Measurements from ENCODE around the gene TCIRG1. TPM values are rescaled to one million over a fixed set of nuclear protein-coding genes. Genes with fewer than 3 reads are reported as not detected.

The TCIRG1 gene
- total and polyA plus RNA-seq, 2 of the 13 experiments (the other 11 are each of a cell fraction or from before 2014, with no cell fraction given): 48.0 to 69.6 TPM

DNA sequence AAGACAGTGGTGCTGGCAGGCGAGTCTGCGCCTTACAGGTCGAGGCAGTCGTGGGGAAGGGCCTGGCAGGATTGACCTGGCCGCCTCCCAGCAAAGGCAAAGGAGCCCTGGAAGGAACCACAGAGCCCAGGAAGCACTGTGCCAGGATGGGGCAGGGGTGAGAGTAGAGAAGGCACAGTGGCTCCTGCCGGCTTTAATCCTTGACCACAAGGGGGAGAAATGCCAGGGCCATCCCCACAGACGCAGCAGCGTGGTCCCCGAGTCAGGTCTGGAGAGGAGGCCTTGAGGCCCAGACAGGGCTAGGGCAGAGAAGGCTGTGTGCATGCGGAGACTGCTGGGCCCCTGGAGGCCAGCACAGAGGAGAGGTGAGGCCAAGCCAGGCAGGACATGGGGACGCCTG, 18.2 kb upstream of the TCIRG1 start (continued):
- TF ChIP-seq MED1 (CRISPR knock-in tag; IDR thresholded peaks at IDR 0.05) (peak; percentile 32; the same call in 1 of the 2 replicates), ZBTB7B (CRISPR knock-in tag; IDR thresholded peaks at IDR 0.05) (peak; percentile 53; the same call in 1 of the 2 replicates), ZBTB7A (CRISPR knock-in tag; IDR thresholded peaks at IDR 0.05) (0 out of 2 replicates have a peak, but pooled peaks have one; percentile 20), TBP (CRISPR knock-in tag; IDR thresholded peaks at IDR 0.05) (no peak), PHF8 (CRISPR knock-in tag; IDR thresholded peaks at IDR 0.05) (peak; percentile 27; the same call in 1 of the 2 replicates), SOX6 (IDR thresholded peaks at IDR 0.05) (no peak), SOX6 (CRISPR knock-in tag; IDR thresholded peaks at IDR 0.05) (0 out of 2 replicates have a peak, but pooled peaks have one; percentile 2), ZNF430 (CRISPR knock-in tag; IDR thresholded peaks at IDR 0.05) (0 out of 2 replicates have a peak, but pooled peaks have one; percentile 45), ZNF605 (CRISPR knock-in tag; IDR thresholded peaks at IDR 0.05) (peak; percentile 75), ZFP90 (CRISPR knock-in tag; IDR thresholded peaks at IDR 0.05; ENCODE audit: borderline replicate concordance) (peak; percentile 52; the same call in 1 of the 2 replicates), ZNF138 (CRISPR knock-in tag; IDR thresholded peaks at IDR 0.05; ENCODE audit: low read depth) (no peak), MAZ (IDR thresholded peaks at IDR 0.05; ENCODE audit: borderline replicate concordance, low read depth, low read length) (no peak), MAZ (CRISPR knock-in tag; IDR thresholded peaks at IDR 0.05; ENCODE audit: low read depth) (0 out of 2 replicates have a peak, but pooled peaks have one; percentile 31), NR2F6 (IDR thresholded peaks at IDR 0.05) (no peak), NR2F6 (CRISPR knock-in tag; IDR thresholded peaks at IDR 0.05) (peak; percentile 47), NRL (CRISPR knock-in tag; IDR thresholded peaks at IDR 0.05; ENCODE audit: borderline replicate concordance) (0 out of 2 replicates have a peak, but pooled peaks have one; percentile 19), PTBP1 (IDR thresholded peaks at IDR 0.05; ENCODE audit: low read depth, low read length, poor library complexity, severe bottlenecking) (peak; percentile 64), TEAD3 (CRISPR knock-in tag; optimal IDR thresholded peaks at IDR 0.05; ENCODE audit: borderline replicate concordance) (peak; percentile 68)
- TF ChIP-seq, protein P1, sequence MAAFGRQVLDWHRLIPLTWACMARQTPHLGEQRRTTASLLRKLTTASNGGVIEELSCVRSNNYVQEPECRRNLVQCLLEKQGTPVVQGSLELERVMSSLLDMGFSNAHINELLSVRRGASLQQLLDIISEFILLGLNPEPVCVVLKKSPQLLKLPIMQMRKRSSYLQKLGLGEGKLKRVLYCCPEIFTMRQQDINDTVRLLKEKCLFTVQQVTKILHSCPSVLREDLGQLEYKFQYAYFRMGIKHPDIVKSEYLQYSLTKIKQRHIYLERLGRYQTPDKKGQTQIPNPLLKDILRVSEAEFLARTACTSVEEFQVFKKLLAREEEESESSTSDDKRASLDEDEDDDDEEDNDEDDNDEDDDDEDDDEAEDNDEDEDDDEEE (CRISPR knock-in tag; IDR thresholded peaks at IDR 0.05): no peak
- TF ChIP-seq, protein P2, sequence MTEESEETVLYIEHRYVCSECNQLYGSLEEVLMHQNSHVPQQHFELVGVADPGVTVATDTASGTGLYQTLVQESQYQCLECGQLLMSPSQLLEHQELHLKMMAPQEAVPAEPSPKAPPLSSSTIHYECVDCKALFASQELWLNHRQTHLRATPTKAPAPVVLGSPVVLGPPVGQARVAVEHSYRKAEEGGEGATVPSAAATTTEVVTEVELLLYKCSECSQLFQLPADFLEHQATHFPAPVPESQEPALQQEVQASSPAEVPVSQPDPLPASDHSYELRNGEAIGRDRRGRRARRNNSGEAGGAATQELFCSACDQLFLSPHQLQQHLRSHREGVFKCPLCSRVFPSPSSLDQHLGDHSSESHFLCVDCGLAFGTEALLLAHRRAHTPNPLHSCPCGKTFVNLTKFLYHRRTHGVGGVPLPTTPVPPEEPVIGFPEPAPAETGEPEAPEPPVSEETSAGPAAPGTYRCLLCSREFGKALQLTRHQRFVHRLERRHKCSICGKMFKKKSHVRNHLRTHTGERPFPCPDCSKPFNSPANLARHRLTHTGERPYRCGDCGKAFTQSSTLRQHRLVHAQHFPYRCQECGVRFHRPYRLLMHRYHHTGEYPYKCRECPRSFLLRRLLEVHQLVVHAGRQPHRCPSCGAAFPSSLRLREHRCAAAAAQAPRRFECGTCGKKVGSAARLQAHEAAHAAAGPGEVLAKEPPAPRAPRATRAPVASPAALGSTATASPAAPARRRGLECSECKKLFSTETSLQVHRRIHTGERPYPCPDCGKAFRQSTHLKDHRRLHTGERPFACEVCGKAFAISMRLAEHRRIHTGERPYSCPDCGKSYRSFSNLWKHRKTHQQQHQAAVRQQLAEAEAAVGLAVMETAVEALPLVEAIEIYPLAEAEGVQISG (CRISPR knock-in tag; IDR thresholded peaks at IDR 0.05): peak; percentile 49; the same call in 1 of the 2 replicates
- TF ChIP-seq, protein P3, sequence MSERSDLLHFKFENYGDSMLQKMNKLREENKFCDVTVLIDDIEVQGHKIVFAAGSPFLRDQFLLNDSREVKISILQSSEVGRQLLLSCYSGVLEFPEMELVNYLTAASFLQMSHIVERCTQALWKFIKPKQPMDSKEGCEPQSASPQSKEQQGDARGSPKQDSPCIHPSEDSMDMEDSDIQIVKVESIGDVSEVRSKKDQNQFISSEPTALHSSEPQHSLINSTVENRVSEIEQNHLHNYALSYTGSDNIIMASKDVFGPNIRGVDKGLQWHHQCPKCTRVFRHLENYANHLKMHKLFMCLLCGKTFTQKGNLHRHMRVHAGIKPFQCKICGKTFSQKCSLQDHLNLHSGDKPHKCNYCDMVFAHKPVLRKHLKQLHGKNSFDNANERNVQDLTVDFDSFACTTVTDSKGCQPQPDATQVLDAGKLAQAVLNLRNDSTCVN (CRISPR knock-in tag; IDR thresholded peaks at IDR 0.05; ENCODE audit: borderline replicate concordance): no peak
- TF ChIP-seq, protein P4, sequence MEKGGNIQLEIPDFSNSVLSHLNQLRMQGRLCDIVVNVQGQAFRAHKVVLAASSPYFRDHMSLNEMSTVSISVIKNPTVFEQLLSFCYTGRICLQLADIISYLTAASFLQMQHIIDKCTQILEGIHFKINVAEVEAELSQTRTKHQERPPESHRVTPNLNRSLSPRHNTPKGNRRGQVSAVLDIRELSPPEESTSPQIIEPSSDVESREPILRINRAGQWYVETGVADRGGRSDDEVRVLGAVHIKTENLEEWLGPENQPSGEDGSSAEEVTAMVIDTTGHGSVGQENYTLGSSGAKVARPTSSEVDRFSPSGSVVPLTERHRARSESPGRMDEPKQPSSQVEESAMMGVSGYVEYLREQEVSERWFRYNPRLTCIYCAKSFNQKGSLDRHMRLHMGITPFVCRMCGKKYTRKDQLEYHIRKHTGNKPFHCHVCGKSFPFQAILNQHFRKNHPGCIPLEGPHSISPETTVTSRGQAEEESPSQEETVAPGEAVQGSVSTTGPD (CRISPR knock-in tag; IDR thresholded peaks at IDR 0.05): no peak

All from HepG2 (cell line).